ENCODE results near the gene HMX3.
A peak's percentile ranks its signal among the peaks of the same experiment; 100 is the strongest.

HMX3 gene

DNA sequence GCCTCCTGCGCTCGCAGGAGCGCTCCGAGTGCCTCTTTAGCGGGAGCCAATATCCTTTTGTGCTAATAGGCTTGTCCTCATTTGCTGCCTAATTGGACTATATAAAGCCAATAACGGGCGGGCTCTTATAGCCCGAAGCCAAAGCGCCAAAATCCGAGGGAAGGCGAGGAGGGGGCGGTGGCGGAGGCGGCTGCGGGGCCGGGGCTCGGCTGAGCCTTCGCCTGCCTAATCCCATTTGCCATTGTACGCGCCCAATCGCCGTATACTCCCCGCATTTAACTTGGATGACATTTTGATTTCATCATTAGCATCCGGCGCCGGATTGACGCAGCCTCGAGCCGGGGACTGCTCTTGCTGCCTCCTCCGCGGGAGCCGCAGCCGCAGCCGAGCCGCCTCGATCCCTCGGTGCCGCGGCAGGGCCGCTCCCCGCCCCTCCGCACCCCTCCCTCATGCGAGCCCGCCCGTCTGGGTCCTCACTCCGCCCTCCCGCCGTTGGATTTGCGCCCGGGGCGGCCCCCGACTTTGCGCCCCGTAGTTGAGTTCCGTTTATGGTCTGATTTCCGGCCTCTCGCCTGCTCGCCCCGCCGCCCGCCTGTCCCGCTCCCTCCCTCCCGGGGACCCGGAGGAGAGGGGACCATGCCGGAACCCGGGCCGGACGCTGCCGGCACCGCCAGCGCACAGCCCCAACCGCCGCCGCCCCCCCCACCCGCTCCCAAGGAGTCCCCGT lies at the start of gene HMX3:
Gene HMX3, plus strand, starts transcription at position 556 of the 727 bp plus-strand sequence. Its CDS starts 81 bp downstream, at position 637.
- no peak for DNase-seq (ENCODE audit: low read depth)

DNA sequence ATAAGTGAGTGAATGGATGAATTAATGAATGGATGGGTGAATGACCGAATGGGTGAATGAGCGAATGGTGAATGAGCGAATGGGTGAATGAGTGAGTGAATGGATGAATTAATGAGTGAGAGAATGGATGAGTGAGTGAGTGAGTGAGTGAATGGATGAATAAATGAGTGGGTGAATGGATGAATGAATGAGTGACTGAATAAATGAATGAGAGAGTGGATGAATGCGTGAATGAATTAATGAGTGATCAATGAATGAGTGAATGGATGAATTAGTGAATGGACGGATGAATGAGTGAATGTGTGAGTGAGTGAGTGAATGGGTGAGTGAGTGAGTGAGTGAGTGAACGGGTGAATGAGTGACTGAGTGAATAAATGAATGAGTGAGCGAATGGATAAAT lies 49.5 kb upstream of the HMX3 start:
- DNase-seq (ENCODE audit: low read depth): no peak

DNA sequence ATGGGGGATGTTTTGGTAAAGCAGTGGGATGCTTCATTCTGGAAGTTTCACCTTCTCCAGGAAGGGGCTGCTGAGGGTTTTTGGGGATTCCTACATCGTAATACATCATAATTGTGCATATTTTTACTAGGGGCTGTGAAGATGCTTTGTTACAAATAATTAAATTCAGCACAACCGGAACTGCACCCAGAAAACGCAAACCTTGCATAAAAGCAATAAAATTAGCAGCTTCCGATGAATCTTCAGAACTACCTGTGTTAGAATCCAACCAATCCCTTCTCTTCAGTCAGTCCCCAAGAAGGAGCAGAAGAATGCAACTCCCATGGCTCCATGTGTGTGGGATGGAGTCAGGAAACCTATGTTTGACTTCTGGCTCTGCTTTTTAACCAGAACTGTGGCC lies 48.4 kb upstream of the HMX3 start:
- no peak for DNase-seq (ENCODE audit: low read depth)

DNA sequence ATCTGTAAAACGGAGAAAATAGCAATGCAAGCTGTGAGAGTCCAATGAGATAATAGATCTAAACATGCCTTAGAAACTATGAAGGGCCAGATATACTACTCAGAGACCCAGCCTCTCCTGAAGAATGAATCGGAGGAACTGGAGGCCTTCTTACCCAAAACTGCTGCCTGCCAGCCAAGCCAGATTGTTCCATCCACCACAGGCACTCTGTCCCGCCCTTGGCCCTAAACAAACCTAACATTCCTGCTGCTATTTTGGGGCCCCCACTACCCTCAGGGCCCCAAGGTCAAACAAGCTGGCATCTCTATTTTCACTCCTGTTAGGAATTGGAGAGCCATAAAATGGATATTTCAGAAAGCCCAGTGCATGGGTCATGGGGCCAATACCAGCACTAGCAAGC lies 48.0 kb upstream of the HMX3 start:
- no peak for DNase-seq (ENCODE audit: low read depth)

DNA sequence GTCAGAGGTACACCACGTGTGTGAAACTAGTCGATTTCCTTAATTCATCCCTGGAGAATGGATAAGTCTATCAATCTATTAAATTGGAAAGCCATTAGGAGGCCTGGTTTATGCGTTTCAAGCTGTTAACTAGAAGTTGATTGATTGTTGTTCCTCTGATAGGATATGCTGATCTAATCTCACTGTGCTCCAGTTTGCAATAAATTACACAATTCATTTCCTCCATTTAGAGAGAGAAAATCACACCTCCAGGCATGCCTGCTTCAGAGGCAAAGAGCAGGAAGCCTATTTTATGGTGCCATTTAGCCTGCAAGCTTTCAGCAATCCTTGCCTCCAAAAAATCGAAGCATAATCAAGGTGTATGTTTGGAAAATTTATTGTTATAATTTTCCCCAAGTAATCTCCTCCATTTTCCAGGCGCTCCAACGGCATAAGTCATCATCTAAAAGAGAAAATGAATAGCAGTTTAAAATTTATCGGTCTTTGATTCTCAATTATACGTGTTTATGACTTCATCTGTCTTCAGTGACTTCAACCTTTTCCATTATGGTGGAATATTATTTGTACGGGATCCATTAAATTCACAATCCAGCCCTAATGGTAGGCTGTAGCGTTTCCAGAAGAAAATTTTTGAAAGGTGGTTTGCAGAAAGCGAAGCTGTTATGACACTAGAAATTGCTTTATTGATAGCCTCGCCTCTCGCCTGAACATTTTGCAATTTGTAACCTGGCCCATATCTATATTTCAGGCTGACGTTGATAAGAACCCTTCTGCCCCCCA lies 42.9 kb upstream of the HMX3 start:
- no peak for DNase-seq (ENCODE audit: low read depth)

DNA sequence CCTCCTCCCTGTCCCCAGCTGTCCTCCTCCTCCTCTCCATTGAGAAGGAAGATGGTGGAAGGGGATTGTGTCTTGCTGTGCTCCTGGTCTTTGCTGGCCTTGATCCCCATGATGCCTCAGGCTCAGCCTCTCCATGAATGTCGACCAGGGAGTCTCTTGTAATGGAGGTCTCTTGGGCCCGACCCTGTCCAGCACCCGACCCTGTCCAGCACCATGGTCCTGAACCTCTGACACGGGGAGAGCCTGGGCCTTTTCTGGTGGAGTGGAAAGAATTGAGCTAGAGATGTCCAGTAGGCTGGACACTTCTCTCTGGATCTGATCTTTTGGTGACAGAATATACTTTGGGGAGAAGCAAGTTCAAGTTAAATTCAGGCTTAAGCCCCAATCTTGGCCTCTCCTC lies 42.3 kb upstream of the HMX3 start:
- no peak for DNase-seq (ENCODE audit: low read depth)

DNA sequence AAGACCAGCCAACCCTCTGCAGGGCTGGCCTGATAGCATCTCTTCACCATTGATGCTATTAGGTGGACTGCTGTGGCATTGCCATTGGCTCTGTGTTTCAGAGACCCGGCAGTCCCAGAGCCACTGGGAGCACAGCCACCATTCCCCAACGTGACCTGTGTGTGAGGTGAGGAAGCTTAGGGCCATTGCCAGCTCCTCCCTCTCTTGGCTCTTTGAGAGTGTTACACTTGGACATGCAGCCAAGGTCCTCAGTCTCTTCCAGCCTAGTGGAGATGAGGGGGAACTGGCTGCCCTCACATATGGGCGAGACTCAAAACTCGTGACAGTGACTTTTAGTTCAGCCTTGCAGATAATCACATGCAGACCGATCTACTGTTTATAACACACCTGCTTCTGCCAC lies 39.3 kb upstream of the HMX3 start:
- no peak for DNase-seq (ENCODE audit: low read depth)

DNA sequence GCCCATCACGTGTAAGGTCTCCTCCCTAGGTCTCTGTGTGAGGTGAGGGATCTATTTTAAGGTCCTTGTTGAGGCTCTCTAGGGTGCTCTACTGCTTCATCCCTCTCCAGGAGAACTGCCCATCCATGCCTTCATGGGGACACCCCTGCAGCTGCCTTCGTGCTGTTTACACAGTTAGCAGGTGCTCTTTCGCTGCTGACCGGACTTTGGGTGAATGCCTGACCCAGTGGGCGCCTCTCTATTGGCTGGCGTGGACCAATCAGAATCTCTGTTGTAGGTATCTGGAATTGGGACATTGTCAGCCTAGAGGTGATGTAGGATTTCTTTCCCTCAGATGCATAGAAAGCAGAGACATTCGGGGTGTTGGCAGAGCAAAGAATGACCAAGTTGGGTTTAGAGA lies 38.7 kb upstream of the HMX3 start:
- no peak for DNase-seq (ENCODE audit: low read depth)

DNA sequence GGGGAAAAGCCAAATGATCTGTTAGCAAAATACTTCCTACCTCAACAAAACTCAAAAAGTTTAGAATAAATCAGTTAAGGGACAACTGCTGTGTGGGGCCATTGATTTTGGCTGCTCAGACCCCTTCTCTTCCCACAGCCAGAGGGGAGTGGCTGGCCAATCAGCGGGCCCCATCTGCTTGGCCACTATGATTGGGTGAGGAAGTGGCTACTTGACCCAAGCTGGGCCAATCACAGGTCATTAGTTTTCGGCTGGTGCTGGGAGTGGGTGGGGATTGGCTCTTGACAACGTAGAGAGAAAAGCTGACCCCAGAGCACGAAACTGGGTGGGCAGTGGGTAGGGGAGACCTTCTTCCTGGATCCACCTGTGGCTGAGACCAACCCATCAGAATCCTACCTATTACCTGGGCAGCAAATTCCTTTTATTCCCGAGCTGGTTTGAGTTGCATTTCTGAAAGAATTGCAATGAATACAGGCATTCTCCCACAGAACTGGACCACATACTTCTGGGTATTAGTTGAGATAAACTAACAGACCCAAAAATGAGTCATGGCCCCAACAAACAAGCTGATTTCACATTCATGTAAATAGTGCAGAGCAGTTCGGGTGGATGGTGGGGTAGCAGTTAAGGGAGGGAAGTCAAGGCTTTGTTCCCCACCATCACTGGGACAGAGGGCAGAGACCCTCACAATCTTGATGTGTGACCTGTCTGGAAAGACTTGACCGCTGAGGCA lies 35.6 kb upstream of the HMX3 start:
- DNase-seq (ENCODE audit: low read depth): no peak

DNA sequence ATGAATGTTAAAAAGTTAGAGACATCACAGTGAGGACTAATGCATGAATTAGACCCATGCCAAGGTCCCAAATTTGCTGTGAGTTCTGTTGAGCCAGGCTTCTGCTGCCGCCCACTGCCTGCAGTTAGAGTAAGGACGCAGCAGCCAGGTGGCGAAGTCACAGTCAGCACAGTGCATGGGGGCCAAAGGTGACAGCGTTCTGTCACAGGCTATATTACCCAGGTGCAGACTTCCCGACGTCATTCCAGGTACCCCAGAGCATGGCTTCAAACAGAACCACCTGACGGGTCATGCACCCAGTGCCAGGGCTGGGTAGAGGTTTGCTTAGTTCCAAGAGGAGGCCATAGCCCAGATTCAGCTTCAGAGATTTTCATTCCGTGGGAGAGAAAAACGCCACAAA lies 33.9 kb upstream of the HMX3 start:
- DNase-seq (ENCODE audit: low read depth): no peak

DNA sequence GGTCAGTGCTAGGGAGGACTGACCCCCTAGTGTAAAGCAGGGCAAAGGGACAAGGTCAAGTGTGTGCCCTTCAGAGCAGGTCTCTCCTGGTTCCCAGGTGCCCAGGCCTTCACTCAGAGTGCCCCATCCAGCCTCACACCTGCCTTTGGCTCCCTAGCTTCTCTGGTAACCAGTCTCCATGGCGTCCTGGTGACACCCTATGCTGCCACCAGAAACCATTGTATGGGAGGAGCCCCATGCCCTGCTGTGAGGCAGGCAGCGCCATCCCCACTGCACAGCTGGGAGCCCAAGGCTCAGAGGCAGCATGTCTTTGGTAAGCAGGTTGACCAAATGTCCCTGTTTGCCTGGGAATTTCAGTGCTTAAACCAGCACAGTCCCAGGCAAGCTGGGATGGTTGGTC lies 33.1 kb upstream of the HMX3 start:
- DNase-seq (ENCODE audit: low read depth): no peak

DNA sequence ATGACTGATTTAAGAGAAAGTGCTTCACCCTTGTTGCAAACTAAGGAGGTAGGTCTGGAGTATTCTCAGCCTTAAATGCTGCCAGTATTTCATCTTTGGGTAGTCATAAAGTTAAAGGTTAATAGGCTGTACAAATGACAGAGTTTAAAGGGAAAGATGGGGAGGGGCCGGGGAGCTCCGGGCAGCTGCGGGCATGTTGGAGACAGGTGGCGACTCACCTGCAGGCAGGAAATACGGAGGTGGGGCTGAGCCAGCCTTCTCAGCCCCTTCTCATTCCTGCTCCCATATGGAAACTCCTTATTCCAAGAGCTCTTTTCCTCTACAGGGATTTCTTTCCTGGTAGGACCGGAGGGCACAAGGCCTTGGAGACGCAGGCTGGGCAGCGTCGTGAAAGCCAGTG lies 31.8 kb upstream of the HMX3 start:
- DNase-seq (ENCODE audit: low read depth): no peak

DNA sequence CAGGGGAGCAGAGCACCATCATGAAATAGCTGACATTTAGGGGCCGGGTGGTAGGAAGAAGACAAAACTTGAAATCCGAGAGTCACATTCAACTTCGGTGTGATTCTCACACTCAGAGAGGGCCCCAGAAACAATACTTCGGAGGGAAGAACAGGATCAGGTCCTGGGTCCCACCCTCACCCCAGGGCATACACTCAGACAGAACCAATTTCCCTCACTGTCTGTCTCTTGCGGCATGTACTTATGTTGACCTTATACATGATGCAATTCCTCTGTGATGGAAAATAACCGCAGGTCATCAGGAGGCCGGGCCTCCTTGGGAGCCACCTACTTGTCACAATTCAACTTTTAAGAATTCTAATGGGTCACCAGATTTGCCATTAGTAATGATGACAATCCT lies 26.3 kb upstream of the HMX3 start:
- no peak for DNase-seq (ENCODE audit: low read depth)

DNA sequence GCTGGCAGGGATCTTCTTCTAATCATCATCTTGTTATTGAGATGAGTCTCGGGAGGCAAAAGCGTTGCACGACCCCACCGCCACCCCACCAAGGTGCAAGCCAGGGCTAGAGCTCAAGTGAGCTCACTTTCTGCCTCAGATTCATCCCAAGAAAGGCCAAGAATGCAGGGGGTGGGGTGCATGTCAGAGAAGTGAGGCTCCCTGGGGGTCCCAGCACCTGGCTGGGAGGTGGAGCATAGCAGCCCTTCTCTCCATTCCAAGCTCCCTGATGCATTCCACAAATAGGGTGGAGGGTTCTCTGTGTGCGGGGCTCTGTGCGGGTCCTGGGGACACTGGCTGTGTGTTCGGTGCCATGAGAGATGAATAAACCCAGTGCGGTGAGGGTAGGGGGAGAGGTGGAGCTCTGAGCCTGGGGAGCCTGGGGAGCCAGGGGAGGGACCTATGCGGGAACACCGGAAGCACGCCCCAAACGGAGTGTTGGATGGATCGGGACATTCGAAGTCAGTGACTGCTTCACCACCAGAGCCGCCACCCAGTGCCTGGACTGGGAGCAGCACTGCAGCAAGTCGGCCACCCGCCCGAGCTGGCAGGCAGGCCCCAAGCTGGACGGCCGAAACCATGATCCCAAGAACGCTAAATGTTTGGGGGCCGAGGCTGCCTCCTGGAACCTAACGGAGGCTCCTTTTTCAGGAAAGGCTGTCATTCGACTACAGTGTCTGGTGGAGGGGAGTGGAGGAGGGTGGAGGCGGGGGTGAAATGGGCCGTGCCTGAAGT lies 17.9 kb upstream of the HMX3 start:
- no peak for DNase-seq (ENCODE audit: low read depth)

DNA sequence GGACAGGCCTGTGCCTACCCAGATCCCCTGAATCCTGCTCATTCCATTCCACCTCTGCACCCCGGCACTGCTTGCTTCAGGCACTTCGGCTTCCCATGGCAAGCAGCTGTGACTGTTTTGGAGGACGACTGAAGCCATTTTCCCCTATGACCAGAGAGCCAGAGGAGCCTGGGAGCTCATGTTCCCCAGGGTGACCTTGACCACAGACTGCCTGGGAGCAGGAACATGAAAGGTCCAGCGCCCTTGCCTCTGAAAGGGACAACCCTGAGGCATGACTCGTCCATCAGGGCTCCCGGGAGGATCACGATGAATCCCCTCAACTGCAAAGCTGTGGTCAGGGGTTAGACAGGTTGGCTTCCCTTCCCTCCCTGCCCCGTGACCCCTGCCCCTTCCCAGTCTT lies 16.7 kb upstream of the HMX3 start:
- DNase-seq (ENCODE audit: low read depth): no peak

DNA sequence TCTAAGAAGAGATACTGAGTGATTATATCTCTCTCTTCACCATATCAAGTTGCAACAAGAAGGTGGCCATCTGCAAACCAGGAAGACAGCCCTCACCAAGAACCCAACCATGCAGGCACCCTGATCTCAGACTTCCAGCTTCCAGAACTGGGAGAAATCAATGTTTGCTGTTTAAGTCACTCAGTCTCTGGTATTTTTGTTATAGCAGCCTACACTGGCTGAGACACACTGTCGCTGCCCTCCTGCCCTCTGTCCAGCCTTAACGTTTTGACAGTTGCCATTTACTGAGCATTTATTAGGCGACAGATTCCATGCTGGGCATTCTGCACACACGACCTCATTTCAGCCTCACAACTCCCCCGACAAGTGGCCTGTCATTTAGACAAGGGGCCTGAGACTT lies 9.5 kb upstream of the HMX3 start:
- no peak for DNase-seq (ENCODE audit: low read depth)

DNA sequence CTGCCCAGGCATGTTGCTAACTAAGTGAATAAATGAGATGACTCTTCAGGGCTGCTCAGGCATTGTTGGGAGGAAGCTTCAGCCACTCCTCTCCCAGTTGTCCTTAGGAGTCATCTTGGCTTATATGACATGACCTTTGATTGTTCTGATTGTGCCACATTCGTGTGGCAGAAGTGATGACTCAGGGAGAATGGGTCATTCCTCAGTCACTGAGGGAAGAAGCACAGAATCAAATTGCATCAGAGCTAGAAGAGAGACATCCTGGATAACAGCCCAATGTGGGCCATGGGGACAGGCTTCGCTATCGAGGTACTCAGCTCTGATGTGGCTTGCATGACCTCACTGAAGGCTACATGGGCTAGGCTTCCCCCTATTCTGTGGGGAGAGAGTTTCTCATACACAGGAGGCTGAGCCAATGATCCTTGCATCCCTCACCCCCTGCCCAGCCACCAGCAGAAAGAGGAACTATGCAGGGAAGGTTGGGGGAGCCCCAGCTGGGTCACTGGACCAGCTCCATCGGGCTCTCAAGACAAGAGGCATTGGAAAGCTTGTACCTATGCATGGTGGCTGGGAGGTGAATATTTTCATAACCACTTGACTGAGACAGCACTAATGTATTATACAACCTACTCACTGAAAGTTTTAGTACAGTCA lies 6.0 kb upstream of the HMX3 start:
- no peak for DNase-seq (ENCODE audit: low read depth)

DNA sequence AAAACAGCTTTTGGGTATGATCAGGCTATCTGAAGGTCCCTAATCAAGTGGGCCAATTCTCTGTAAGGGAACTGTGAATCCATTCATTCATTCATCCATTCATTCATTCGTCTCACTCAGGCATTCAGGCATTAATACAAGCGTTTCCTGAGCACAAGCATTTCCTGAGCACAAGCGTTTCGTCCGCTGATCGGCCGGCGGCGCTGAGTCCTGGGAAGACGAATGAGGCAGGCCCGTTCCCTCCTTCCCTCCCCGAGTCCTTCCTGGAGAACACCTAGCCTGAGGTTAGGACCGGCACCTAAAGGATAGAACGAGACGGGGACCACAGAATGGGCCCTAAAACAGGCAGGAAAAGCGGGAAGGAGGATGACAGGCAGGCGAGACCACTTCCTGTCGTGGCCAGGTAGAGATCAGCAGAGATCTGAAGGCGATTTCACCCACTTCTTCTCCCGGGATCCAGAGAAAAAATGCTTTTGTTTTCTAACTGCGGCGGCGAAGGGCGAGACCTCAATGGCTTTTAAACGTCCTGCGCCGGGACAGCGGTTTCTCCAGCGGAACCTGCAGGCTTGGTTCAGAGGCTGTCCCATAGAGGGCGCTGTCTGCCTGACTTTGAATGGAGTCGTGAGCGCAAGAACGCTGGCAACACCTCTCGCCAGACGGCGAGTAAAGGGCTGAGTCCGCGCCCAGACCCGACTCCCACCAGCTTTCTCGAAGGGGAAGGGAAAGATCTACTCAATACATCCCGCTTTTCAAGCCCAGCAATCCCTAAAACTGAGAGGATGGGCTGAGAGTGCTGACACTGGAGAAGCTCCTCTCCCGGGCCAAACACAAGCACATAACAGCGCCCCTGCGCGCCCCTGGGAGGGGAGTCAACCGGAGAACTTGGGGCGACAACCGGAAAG lies 2.9 kb upstream of the HMX3 start:
- DNase-seq (ENCODE audit: low read depth): peak; percentile 88

DNA sequence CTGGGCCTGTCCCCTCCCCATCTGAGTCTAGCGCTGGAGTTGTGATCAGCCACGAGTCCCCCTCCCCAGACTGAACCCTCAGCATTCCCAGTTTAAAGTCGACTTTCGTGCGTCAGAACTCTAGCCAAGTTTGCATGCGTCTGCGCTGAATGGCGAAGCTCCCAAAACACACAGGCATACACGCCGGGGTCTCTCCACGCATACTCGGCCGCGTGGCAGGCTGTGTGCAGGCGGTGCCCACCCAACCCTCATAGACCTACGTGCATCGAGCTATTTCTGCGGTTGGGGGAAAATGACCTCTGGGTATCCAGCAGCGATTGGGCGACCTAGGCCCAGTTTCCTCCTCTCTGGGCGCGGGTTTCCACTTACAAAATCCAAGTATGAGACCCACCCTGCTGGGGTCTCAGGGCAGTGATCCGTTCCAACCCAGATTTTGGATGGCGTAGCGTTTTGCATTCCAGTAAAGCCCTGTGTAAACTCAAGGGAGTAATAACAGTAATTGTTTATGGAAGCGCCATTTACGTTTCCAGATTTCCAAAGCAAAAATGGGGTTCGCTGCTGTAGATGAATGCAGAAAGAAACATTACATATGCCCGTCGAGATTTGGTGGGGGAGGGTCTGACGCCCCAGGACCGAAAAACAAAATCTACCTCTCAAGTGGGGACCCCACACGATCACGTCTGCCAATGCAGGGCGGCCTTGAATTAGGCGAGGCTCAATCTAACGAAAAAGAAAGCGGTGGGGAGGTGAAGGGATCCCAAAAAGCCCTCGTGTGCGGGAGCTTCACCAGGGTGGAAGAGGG lies 2.0 kb upstream of the HMX3 start:
- no peak for DNase-seq (ENCODE audit: low read depth)
